ENCODE results near the gene FBXO34. TPM values are rescaled to one million over a fixed set of nuclear protein-coding genes. Genes with fewer than 3 reads are reported as not detected.
"Not testable (repeated sequence)": the region's sequence is repeated elsewhere in the genome, so short reads cannot be mapped to it uniquely, and the experiment has no call there.

Gene FBXO34
- total RNA-seq, 4 donors from 2014 or later: 29.7 to 48.1 (median 37.3) TPM

DNA sequence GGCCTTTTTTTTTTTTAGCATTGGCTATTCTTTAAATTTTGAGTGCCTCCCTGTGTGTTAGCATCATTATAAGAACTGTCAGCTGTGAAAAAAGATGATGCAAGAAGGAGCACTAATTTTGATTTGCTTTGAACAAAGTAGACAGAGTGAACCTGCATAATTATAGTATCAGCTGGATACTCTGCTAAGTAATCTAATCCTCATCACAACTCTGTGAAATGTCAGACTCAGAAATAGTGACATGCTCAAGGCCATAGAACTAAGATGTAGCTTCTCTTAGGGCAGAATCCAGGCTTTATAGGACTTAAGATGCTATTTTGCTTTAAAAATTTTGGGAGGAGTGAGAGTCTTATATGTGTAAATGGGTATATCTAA is 31.9 kb downstream of the FBXO34 start:
- TF ChIP-seq POLR2A (IDR thresholded peaks at IDR 0.05): no peak
- TF ChIP-seq, protein P1, sequence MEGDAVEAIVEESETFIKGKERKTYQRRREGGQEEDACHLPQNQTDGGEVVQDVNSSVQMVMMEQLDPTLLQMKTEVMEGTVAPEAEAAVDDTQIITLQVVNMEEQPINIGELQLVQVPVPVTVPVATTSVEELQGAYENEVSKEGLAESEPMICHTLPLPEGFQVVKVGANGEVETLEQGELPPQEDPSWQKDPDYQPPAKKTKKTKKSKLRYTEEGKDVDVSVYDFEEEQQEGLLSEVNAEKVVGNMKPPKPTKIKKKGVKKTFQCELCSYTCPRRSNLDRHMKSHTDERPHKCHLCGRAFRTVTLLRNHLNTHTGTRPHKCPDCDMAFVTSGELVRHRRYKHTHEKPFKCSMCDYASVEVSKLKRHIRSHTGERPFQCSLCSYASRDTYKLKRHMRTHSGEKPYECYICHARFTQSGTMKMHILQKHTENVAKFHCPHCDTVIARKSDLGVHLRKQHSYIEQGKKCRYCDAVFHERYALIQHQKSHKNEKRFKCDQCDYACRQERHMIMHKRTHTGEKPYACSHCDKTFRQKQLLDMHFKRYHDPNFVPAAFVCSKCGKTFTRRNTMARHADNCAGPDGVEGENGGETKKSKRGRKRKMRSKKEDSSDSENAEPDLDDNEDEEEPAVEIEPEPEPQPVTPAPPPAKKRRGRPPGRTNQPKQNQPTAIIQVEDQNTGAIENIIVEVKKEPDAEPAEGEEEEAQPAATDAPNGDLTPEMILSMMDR (IDR thresholded peaks at IDR 0.05): no peak
- no peak for DNase-seq (ENCODE audit: low spot score in 2 of 2)
- intact Hi-C loops (cut with DNase I; ENCODE audit: low total_unique reads): no loop called here

DNA sequence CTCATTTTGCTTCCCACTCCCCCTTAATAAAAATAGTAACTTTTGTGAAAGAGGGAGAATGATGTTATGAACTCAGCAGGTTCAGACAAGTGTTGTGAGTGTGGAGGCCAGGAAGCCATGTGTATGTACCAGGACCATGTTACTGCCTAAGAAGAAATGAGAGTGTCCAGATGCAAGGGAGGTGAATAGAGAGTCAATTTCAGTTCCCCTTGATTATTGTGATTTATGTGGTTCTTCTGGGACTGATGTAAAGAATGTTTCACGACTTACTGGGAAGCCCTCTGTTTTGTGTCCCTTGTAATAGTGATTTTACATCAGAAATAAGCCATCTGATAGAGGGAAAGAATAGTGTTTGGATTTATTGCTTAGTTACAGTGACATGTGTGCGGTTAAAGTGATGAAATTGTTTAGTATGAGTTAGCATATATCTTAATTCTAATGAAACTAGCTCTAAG is 32.5 kb downstream of the FBXO34 start:
- intact Hi-C loops (cut with DNase I; ENCODE audit: low total_unique reads): no loop called here
- TF ChIP-seq POLR2A (IDR thresholded peaks at IDR 0.05): no peak
- TF ChIP-seq, protein P1 (IDR thresholded peaks at IDR 0.05): no peak
- no peak for DNase-seq (ENCODE audit: low spot score in 2 of 2)
- H3K4me3 ChIP-seq (ENCODE audit: low read depth, poor library complexity, severe bottlenecking): no peak overlapping the region
- 39 to 43% methylated on average over 2 of the region's 2 CpGs for WGBS, 2 donors

More for the DNA sequence above, 31.9 kb downstream of the FBXO34 start:
- H3K4me3 ChIP-seq (ENCODE audit: low read depth, poor library complexity, severe bottlenecking): no peak overlapping the region

DNA sequence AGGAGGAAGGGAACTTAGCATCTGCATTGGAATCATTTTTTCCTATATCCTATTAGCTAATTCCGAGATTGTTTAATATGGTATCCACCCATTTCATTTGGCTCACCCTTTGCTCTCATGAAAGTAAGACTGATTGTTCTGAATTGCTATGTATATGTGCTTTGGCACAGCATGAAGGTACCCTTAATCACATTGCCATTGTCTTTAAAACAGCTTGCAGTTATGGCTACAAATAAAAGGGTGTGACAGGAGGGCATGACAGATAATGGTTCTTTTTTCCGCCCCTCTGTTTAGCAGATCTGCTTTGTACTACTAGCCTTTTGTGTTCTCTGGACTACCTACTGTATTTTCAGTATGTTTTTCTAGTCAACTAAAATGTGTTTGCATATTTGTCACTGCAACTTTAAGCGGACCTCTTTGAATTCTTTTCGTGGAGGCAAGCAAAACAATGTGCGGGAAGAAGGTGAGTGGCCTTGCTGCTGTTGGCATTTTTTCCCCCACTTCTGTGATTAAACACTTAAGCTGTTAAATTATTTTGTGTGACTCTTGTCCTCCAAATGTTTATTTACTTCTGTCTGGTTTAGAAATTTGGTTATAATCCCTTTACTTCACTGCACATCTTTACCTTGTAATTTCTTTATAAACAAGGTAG is 35.8 kb downstream of the FBXO34 start:
- 59 to 71% methylated on average over 5 of the region's 5 CpGs for WGBS, 2 donors
- no peak for DNase-seq (ENCODE audit: low spot score in 2 of 2)

DNA sequence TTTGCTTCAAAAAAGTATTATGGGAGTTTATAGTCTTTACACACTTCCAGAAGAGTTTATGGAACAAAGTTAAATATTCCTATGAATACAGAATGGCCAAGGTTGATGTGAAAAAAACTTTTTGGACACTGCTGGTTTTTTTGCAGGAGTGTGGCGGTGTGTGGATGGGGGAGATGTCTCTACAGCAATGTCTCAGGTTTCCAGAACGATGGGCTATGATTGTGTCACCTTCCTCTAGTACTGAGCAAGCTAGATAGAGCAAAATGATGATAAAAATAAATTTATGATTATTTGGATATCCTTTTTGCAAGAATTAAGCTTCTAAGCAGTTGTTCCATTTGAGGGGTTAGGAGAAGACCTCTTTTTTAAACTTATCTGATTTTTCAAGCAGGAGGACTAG is 37.9 kb downstream of the FBXO34 start:
- WGBS, 2 donors: 82 to 85% methylated on average over 2 of the region's 2 CpGs
- intact Hi-C loops (cut with DNase I; ENCODE audit: low total_unique reads): no loop called here

More for the DNA sequence above, 35.8 kb downstream of the FBXO34 start:
- TF ChIP-seq POLR2A (IDR thresholded peaks at IDR 0.05): no peak
- TF ChIP-seq, protein P1 (IDR thresholded peaks at IDR 0.05): no peak
- H3K4me3 ChIP-seq (ENCODE audit: low read depth, poor library complexity, severe bottlenecking): no peak overlapping the region
- intact Hi-C loops (cut with DNase I; ENCODE audit: low total_unique reads): no loop called here

DNA sequence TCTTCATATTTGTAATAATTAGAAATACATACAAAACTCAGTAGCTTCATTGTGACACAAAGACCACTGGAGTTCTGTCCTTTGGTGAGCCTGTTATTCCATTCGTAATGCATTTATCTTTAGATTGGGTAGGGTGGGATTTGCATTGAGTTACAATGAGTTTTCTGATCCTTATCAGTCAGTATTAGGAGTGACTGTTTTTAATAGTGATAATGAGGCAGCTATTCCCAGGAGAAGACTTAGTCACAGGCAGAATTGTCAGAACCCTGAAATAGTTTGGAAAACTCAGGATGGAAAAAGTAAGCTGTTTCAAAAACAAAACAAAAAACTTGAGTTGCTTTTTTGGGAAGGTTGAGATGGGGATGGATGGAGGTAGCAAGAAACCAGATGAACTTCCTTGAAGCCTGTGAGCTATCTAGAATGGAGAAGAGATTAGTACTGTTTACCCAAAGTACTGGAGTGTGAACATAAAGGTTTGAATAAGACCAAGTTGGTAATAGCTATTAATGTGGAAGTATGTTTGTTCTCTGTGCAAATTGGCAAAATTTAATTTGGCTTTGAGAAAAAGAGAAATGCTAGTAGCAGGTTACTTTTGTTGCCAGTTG is 38.6 kb downstream of the FBXO34 start:
- 42 to 56% methylated on average over 1 of the region's 1 CpG for WGBS, 2 donors
- DNase-seq (ENCODE audit: low spot score in 2 of 2): no peak
- H3K4me3 ChIP-seq (ENCODE audit: low read depth, poor library complexity, severe bottlenecking): no peak overlapping the region

More for the DNA sequence above, 37.9 kb downstream of the FBXO34 start:
- TF ChIP-seq, protein P1 (IDR thresholded peaks at IDR 0.05): no peak
- no peak for TF ChIP-seq POLR2A (IDR thresholded peaks at IDR 0.05)
- DNase-seq (ENCODE audit: low spot score in 2 of 2): no peak
- no peak overlapping the region for H3K4me3 ChIP-seq (ENCODE audit: low read depth, poor library complexity, severe bottlenecking)

DNA sequence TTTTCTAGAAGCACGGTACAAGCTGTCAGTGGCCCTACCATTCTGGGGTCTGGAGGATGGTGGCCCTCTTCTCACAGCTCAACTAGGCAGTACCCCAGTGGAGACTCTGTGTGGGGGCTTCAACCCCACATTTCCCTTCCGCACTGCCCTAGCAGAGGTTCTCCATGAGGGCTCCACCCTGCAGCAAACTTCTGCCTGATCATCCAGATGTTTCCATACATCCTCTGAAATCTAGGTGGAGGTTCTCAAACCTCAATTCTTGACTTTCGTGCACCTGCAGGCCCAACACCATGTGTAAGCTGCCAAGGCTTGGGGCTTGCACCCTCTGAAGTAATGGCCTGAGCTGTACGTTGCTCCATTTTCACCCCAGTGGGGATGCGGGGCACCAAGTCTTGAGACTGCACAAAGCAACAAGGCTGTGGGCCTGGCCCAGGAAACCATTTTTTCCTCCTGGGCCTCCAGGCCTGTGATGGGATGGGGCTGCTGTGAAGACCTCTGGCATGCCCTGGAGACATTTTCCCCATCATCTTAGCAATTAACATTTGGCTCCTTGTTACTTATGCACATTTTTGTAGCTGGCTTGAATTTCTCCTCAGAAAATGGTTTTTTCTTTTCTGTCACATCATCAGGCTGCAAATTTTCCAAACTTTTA is 41.3 kb downstream of the FBXO34 start:
- intact Hi-C loops (cut with DNase I; ENCODE audit: low total_unique reads); DNase-seq (ENCODE audit: low spot score in 2 of 2); H3K4me3 ChIP-seq (ENCODE audit: low read depth, poor library complexity, severe bottlenecking): not testable (repeated sequence)
- WGBS, 2 donors: 97 to 99% methylated on average over 4 to 5 of the region's 5 CpGs

More for the DNA sequence above, 38.6 kb downstream of the FBXO34 start:
- intact Hi-C loops (cut with DNase I; ENCODE audit: low total_unique reads): no loop called here
- TF ChIP-seq, protein P1 (IDR thresholded peaks at IDR 0.05): no peak
- no peak for TF ChIP-seq POLR2A (IDR thresholded peaks at IDR 0.05)
